ENCODE data around the gene TMEM165.

Gene TMEM165

GRCh38 chr4:55395529-55396307 is at the start of gene TMEM165:
TMEM165 (plus strand) TSS chr4:55395957; CDS start chr4:55396190, 233 bp downstream.
- Histone ChIP-seq H3K9me3 (ENCODE audit: insufficient read depth, low read length) (no peaks in the 10 kb centered on the region), H3K27ac (ENCODE audit: low read depth, low read length) (peak within 1 kb of the TSS; percentile 73), H3K36me3 (ENCODE audit: low read length) (no peaks in the 10 kb centered on the region), H4K20me1 (ENCODE audit: low read depth, low read length) (peaks cover 9% of the 10 kb centered on the region; the same call in 1 of the 2 replicates), H3K4me3 (ENCODE audit: insufficient read depth, low read length, poor library complexity, severe bottlenecking) (peak within 1 kb of the TSS; percentile 85), H3F3A (ENCODE audit: insufficient read depth) (no peaks in the 10 kb centered on the region; the same call in 1 of the 2 replicates), H3K9ac (ENCODE audit: low read length) (peak within 1 kb of the TSS; percentile 84), H3K4me2 (ENCODE audit: low read depth, low read length, poor library complexity, severe bottlenecking) (peak within 1 kb of the TSS; percentile 92), H3K9me2 (replicated peaks; ENCODE audit: insufficient read depth, low read length) (no peaks in the 10 kb centered on the region), H3K79me2 (ENCODE audit: insufficient read depth, low read length) (peaks cover 41% of the 10 kb centered on the region), H3K27me3 (ENCODE audit: low read length) (no peaks in the 10 kb centered on the region), H2AFZ (ENCODE audit: low read depth, low read length, severe bottlenecking) (peak within 1 kb of the TSS; percentile 96)
- no peak for TF ChIP-seq CTCF (IDR thresholded peaks at IDR 0.05; ENCODE audit: insufficient read depth, low read length, poor library complexity, severe bottlenecking)
- no peak for TF ChIP-seq EZH2phosphoT487 (conservative IDR thresholded peaks at IDR 0.05; ENCODE audit: low read length)

GRCh38 chr4:55345980-55346850 is 49.5 kb upstream of the TMEM165 start, which contains the start of gene SRD5A3:
SRD5A3 (plus strand) TSS chr4:55346242; CDS start chr4:55346337, 95 bp downstream.
- Histone ChIP-seq H4K20me1 (ENCODE audit: low read depth, low read length) (no peaks in the 10 kb centered on the region), H3K4me2 (ENCODE audit: low read depth, low read length, poor library complexity, severe bottlenecking) (peak within 1 kb of the TSS; percentile 84), H2AFZ (ENCODE audit: low read depth, low read length, severe bottlenecking) (peak within 1 kb of the TSS; percentile 93), H3K79me2 (ENCODE audit: insufficient read depth, low read length) (no peaks in the 10 kb centered on the region; the same call in 1 of the 2 replicates), H3K9ac (ENCODE audit: low read length) (peak within 1 kb of the TSS; percentile 77), H3K27me3 (ENCODE audit: low read length) (no peaks in the 10 kb centered on the region), H3K27ac (ENCODE audit: low read depth, low read length) (peak within 1 kb of the TSS; percentile 70), H3K9me2 (replicated peaks; ENCODE audit: insufficient read depth, low read length) (no peaks in the 10 kb centered on the region), H3K36me3 (ENCODE audit: low read length) (no peaks in the 10 kb centered on the region), H3F3A (ENCODE audit: insufficient read depth) (peaks cover 7% of the 10 kb centered on the region; the same call in 1 of the 2 replicates), H3K4me3 (ENCODE audit: insufficient read depth, low read length, poor library complexity, severe bottlenecking) (peak within 1 kb of the TSS; percentile 62), H3K9me3 (ENCODE audit: insufficient read depth, low read length) (no peaks in the 10 kb centered on the region)
- TF ChIP-seq EZH2phosphoT487 (conservative IDR thresholded peaks at IDR 0.05; ENCODE audit: low read length), result no peak
- TF ChIP-seq CTCF (IDR thresholded peaks at IDR 0.05; ENCODE audit: insufficient read depth, low read length, poor library complexity, severe bottlenecking), result peak; percentile 38

GRCh38 chr4:55346851-55347255 is 48.9 kb upstream of the TMEM165 start:
- Histone ChIP-seq H3K9me2 (replicated peaks; ENCODE audit: insufficient read depth, low read length) (no peaks in the 10 kb centered on the region), H3F3A (ENCODE audit: insufficient read depth) (peaks cover 7% of the 10 kb centered on the region; the same call in 1 of the 2 replicates), H4K20me1 (ENCODE audit: low read depth, low read length) (no peaks in the 10 kb centered on the region), H3K36me3 (ENCODE audit: low read length) (no peaks in the 10 kb centered on the region), H3K27ac (ENCODE audit: low read depth, low read length) (peak overlapping the region; percentile 70), H3K79me2 (ENCODE audit: insufficient read depth, low read length) (no peaks in the 10 kb centered on the region; the same call in 1 of the 2 replicates), H3K4me2 (ENCODE audit: low read depth, low read length, poor library complexity, severe bottlenecking) (peak overlapping the region; percentile 84), H3K4me3 (ENCODE audit: insufficient read depth, low read length, poor library complexity, severe bottlenecking) (peak overlapping the region; percentile 62), H3K9me3 (ENCODE audit: insufficient read depth, low read length) (no peaks in the 10 kb centered on the region), H2AFZ (ENCODE audit: low read depth, low read length, severe bottlenecking) (peak overlapping the region; percentile 93), H3K27me3 (ENCODE audit: low read length) (no peaks in the 10 kb centered on the region), H3K9ac (ENCODE audit: low read length) (peak overlapping the region; percentile 77)
- TF ChIP-seq EZH2phosphoT487 (conservative IDR thresholded peaks at IDR 0.05; ENCODE audit: low read length) (no peak), CTCF (IDR thresholded peaks at IDR 0.05; ENCODE audit: insufficient read depth, low read length, poor library complexity, severe bottlenecking) (no peak)
